GM23248 (cell line): ENCODE data around the gene CDS2.

ENCODE experiments used
- EZH2 ChIP-seq: fragments of 200-600 bp; sonication (generic); IDR thresholded peaks from 2 replicates; pipeline ENCODE4 v1.6.1; 2018; ENCODE audit warnings: antibody characterized with exemption, mild to moderate bottlenecking; ENCODE audit not compliant: insufficient read depth, poor library complexity, severe bottlenecking
- EZH2phosphoT487 ChIP-seq: fragments of 200-600 bp; sonication (generic); IDR thresholded peaks from 2 replicates; pipeline ENCODE4 v1.6.1; 2018; ENCODE audit warnings: antibody characterized with exemption, moderate library complexity, mild to moderate bottlenecking, low read depth; ENCODE audit not compliant: insufficient read depth

DNA sequence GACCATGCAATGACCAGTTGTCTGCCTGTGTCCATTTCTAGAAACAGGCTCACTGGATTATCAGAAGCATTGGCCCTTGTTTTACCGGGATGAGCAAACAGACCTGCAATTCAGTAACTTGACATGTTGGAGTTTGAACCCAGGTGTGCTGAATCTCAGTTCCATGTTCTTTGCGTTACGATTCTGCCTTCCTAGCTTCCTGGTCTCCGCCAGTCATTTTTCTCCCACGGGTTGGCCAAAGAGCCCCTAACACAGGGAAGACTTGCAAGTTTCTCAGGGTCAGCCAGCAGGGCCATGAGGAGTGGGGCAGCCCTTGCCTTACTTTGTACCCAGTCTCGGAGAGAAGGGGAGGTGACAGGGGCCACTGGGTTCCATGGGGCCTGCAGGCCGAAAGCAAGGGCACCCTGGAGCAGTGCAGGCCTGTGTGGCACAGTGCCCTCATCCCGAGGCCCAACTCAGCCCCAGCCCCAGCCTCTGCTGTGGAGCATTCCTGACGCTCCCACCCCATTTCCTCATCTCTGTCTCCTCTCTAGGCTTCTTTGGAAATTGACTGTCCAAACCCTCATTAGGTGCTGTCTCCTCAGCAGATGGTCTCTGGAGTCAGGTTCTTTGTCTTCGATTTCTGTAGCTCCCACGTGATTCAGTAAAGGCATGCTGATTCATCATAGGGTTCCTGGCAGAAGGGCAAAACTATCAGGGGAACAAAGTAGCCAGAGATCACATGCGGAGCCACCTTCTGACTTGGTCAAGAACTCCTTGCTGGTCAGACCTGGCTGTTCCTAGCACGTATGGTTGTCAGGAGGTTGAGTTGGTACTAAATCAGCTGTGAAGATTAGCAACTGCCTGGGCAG, 23.6 kb downstream of the CDS2 start:
- TF ChIP-seq EZH2phosphoT487 (no peak), EZH2 (no peak)
